ENCODE results near the gene SLC16A10. TPM values are rescaled to one million over a fixed set of nuclear protein-coding genes. Genes with fewer than 3 reads are reported as not detected.
"Not testable (repeated sequence)": the region's sequence is repeated elsewhere in the genome, so short reads cannot be mapped to it uniquely, and the experiment has no call there.

Gene SLC16A10
- total RNA-seq, 3 donors from 2014 or later, result 4.1 to 6.0 (median 5.8) TPM

- ATAC-seq, result no peak
- H3K4me1 Mint-ChIP-seq (ENCODE audit: low read depth), result peaks cover 19% of the 10 kb centered on the region
- H3K4me3 Mint-ChIP-seq, result no peak overlapping the region
- H3K27me3 Mint-ChIP-seq (ENCODE audit: low read depth), result no peaks in the 10 kb centered on the region
- no peak for DNase-seq
- H3K9me3 Mint-ChIP-seq, result no peaks in the 10 kb centered on the region
- H3K36me3 Mint-ChIP-seq (ENCODE audit: insufficient read depth), result peaks cover 3% of the 10 kb centered on the region
These were observed 112.6 kb downstream of the SLC16A10 start for GRCh38 chr6:111199935-111200334.

DNA sequence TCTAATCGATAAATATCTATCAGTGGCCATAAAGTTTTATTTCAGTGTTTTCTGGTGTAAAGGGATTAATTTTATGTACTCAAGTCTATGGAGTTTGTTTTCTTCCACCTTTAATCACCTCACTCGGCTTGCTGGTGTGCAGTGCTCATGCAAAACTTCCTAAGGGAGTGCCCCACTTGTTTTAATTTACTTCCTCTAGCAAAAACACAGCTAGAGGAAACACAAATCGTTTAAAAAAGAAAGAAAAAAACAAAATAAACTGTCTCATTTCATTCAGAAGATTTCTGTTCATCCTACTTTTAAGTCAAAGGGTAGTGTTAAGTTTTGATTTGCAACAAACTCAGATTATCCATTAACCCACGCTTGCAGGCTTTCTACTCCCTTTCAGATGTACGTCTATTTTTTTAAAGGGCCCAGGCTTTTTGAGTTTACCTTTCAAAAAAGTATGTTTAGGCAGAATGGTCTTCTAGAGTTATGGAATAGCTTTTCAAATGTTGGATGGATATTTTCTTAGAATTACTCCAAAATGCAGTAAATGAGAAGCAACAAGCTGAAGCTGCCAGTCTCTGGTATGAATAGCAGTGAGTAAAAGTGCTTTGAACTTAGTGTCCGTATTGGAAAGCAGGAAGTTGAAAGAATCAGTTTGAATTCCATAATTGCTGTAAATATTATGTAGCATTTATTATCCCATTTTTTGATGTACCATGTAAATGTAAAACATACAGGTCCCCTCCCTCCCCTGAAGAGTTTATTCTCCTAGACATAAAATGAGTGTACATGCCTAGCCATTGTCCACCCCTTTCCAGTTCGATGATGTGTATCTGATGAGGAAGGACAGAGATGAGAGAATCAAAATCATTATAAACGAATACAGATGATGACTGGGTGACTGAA, 113.3 kb downstream of the SLC16A10 start:
- peaks cover 19% of the 10 kb centered on the region for H3K4me1 Mint-ChIP-seq (ENCODE audit: low read depth)
- ATAC-seq (no peak), DNase-seq (no peak)
- no peaks in the 10 kb centered on the region for H3K9me3 Mint-ChIP-seq
- H3K4me3 Mint-ChIP-seq, result no peak overlapping the region
- H3K27me3 Mint-ChIP-seq (ENCODE audit: low read depth), result no peaks in the 10 kb centered on the region
- H3K36me3 Mint-ChIP-seq (ENCODE audit: insufficient read depth), result peaks cover 3% of the 10 kb centered on the region

GRCh38 chr6:111201244-111201554, 113.9 kb downstream of the SLC16A10 start:
- H3K9me3 Mint-ChIP-seq, result no peaks in the 10 kb centered on the region
- no peak overlapping the region for H3K4me3 Mint-ChIP-seq
- ATAC-seq (no peak), DNase-seq (no peak)
- H3K36me3 Mint-ChIP-seq (ENCODE audit: insufficient read depth), result peaks cover 3% of the 10 kb centered on the region
- H3K27me3 Mint-ChIP-seq (ENCODE audit: low read depth), result no peaks in the 10 kb centered on the region
- peaks cover 19% of the 10 kb centered on the region for H3K4me1 Mint-ChIP-seq (ENCODE audit: low read depth)

DNA sequence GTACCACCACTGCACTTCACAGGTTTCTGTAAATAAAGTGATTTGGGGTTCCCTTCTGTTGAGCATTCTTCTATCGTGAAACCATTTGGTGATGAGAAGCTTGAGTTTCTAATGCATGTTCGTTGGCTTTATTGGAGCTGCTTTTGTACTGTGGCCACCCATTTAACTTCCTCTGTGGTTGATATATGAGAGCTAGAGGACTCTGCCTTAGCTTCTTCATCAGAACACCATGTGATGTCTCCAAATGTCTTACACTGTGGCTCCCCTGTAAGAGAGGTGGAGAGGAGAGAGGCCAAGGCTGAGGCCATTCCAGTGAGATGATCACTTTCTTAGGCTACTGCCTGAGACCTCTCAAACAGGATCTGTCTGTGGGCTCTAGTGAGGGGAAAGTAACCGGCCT, 114.5 kb downstream of the SLC16A10 start:
- Mint-ChIP-seq H3K4me3 (no peak overlapping the region), H3K4me1 (ENCODE audit: low read depth) (peaks cover 19% of the 10 kb centered on the region), H3K36me3 (ENCODE audit: insufficient read depth) (peaks cover 2% of the 10 kb centered on the region), H3K27me3 (ENCODE audit: low read depth) (no peaks in the 10 kb centered on the region), H3K9me3 (no peaks in the 10 kb centered on the region)
- ATAC-seq, result no peak
- no peak for DNase-seq

GRCh38 chr6:111203539-111203938, 116.2 kb downstream of the SLC16A10 start:
- not testable (repeated sequence) for H3K9me3 Mint-ChIP-seq; DNase-seq; ATAC-seq; H3K4me3 Mint-ChIP-seq; H3K36me3 Mint-ChIP-seq (ENCODE audit: insufficient read depth); H3K27me3 Mint-ChIP-seq (ENCODE audit: low read depth)
- H3K4me1 Mint-ChIP-seq (ENCODE audit: low read depth), result peaks cover 19% of the 10 kb centered on the region

DNA sequence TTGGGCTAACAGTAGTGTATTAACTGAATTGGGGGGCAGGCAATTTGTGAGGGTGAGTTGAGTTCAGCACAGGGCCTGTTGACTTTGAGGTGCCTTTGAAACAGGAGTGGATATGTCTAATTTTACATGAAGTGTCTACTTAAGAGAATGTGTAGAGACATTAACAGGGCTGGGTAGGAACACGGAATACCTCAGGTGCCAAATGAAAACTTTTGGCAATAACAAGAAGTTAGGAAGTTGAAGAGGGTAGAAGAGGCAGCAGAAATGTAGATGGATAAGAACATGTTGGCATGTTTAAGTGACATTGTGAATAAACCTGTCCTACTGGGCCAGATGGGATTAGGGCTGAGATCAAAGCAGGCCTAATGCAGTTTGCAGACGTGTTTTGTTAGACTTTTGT, 117.0 kb downstream of the SLC16A10 start:
- Mint-ChIP-seq H3K36me3 (ENCODE audit: insufficient read depth) (no peaks in the 10 kb centered on the region), H3K4me1 (ENCODE audit: low read depth) (peaks cover 19% of the 10 kb centered on the region), H3K9me3 (no peaks in the 10 kb centered on the region), H3K4me3 (no peak overlapping the region), H3K27me3 (ENCODE audit: low read depth) (no peaks in the 10 kb centered on the region)
- ATAC-seq (no peak), DNase-seq (no peak)

- no peak for DNase-seq
- Mint-ChIP-seq H3K36me3 (ENCODE audit: insufficient read depth) (no peaks in the 10 kb centered on the region), H3K9me3 (no peaks in the 10 kb centered on the region), H3K27me3 (ENCODE audit: low read depth) (no peaks in the 10 kb centered on the region), H3K4me1 (ENCODE audit: low read depth) (peaks cover 18% of the 10 kb centered on the region), H3K4me3 (no peak overlapping the region)
- ATAC-seq, result no peak
These were observed 117.6 kb downstream of the SLC16A10 start for GRCh38 chr6:111204881-111205280.

GRCh38 chr6:111205502-111205901, 118.2 kb downstream of the SLC16A10 start:
- ATAC-seq, result no peak
- no peaks in the 10 kb centered on the region for H3K9me3 Mint-ChIP-seq
- no peak overlapping the region for H3K4me3 Mint-ChIP-seq
- peaks cover 12% of the 10 kb centered on the region for H3K4me1 Mint-ChIP-seq (ENCODE audit: low read depth)
- H3K27me3 Mint-ChIP-seq (ENCODE audit: low read depth), result no peaks in the 10 kb centered on the region
- peaks cover 2% of the 10 kb centered on the region for H3K36me3 Mint-ChIP-seq (ENCODE audit: insufficient read depth)
- DNase-seq, result no peak

DNA sequence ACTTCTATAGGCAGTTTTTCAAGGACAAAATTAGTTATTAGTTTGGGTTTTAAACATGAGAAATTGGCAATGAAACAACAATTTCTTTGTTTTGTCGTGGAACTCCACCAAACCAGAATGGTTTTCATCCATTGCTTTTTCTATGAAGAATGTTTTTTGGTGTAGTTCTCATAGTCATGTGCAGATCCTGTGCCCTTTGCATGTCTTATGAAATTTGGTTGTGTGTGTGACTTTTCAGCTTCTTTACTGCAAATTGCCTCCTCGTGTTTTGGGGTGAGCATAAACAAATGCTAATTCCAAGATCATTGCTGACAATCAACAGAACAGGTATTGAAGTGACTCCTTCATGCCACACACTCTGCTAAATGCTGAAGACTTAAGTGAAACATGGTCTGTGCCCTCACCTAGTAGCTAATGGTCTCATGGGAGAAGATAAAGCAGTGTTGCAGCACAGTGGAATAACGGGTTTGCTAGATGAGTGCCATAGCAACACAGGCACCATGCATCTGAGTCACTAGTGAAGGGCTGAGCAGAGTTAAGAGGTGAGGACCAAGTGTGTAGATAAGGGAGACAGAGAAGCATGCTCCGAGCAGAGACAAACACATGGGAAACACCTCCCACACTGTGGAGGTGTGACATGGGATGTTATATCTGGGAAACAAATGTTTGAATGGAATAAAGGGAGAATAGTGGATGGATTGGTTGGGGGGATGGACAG, 120.0 kb downstream of the SLC16A10 start:
- H3K27me3 Mint-ChIP-seq (ENCODE audit: low read depth), result no peaks in the 10 kb centered on the region
- no peaks in the 10 kb centered on the region for H3K9me3 Mint-ChIP-seq
- no peak for DNase-seq
- ATAC-seq, result no peak
- H3K36me3 Mint-ChIP-seq (ENCODE audit: insufficient read depth), result peaks cover 2% of the 10 kb centered on the region
- no peaks in the 10 kb centered on the region for H3K4me1 Mint-ChIP-seq (ENCODE audit: low read depth)
- H3K4me3 Mint-ChIP-seq, result no peak overlapping the region

- H3K27me3 Mint-ChIP-seq (ENCODE audit: low read depth), result no peaks in the 10 kb centered on the region
- H3K36me3 Mint-ChIP-seq (ENCODE audit: insufficient read depth), result peaks cover 2% of the 10 kb centered on the region
- no peaks in the 10 kb centered on the region for H3K4me1 Mint-ChIP-seq (ENCODE audit: low read depth)
These were observed 121.6 kb downstream of the SLC16A10 start for GRCh38 chr6:111208933-111209332.

DNA sequence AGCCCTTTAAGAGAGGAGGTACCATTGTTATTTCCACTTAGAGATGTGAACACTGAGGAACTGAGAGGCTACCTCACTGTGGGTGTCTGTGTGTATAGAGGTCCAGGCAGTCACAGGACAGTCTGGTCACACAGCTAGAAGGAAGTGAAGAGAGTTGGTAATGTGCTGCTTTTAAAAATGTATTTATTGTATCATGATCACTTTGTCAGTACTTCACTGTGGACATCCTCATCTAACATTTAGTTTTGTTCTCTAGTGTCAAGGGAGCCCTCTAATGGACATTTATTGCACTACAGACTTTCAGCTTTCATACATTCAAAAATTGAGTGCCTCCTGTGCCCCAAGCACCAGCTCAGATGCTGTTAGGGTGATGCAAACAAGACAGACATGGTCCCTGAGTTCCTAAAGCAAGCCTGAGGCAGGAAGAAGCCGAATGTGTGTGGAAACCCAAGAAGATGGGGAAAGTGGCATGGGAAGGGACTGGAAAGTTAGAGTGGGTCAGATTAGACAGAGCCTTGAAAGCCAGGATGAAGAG, 123.0 kb downstream of the SLC16A10 start:
- no peak for DNase-seq
- H3K27me3 Mint-ChIP-seq (ENCODE audit: low read depth), result no peaks in the 10 kb centered on the region
- no peaks in the 10 kb centered on the region for H3K9me3 Mint-ChIP-seq
- no peaks in the 10 kb centered on the region for H3K4me1 Mint-ChIP-seq (ENCODE audit: low read depth)
- H3K36me3 Mint-ChIP-seq (ENCODE audit: insufficient read depth), result peaks cover 2% of the 10 kb centered on the region
- ATAC-seq, result peak in 1 of 2 donors; percentile 54
- no peak overlapping the region for H3K4me3 Mint-ChIP-seq

More at GRCh38 chr6:111208933-111209332, 121.6 kb downstream of the SLC16A10 start:
- ATAC-seq (no peak), DNase-seq (no peak)
- Mint-ChIP-seq H3K9me3 (no peaks in the 10 kb centered on the region), H3K4me3 (no peak overlapping the region)

DNA sequence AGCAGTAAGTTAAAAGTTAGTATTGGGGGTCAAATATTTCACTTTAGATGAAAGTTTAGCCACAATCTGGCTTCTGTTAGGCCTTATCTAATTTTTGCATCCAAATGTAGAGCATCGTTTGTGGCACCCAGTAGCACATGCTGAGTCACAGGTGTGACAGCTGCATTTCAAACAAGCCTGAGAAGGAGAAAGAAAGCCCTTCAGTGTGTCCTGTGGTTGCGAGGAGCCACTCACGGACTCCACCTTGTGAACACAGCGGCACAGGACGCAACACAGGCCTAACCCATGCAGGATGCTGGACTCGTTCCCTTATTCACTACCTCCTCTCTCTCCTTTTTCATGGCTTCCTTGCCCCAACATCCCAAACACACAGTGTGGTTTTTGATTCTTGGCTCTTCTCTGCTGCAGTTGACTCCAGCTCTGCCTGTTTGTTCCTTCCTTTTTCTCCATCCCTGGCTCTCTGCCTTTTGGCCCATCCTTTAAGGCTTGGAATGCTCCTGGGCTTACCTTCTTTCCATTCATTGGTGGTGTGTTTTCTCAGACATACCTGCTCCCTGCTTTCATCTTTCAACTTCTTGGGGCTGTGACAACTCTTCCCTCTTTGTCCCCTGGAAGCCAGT, 124.2 kb downstream of the SLC16A10 start:
- Mint-ChIP-seq H3K4me3 (no peak overlapping the region), H3K36me3 (ENCODE audit: insufficient read depth) (peaks cover 2% of the 10 kb centered on the region), H3K9me3 (no peaks in the 10 kb centered on the region), H3K27me3 (ENCODE audit: low read depth) (no peaks in the 10 kb centered on the region), H3K4me1 (ENCODE audit: low read depth) (no peaks in the 10 kb centered on the region)
- ATAC-seq, result no peak
- no peak for DNase-seq

GRCh38 chr6:111212625-111213024, 125.3 kb downstream of the SLC16A10 start:
- ATAC-seq (no peak), DNase-seq (no peak)
- peaks cover 2% of the 10 kb centered on the region for H3K36me3 Mint-ChIP-seq (ENCODE audit: insufficient read depth)
- H3K4me1 Mint-ChIP-seq (ENCODE audit: low read depth), result no peaks in the 10 kb centered on the region
- H3K4me3 Mint-ChIP-seq, result no peak overlapping the region
- H3K9me3 Mint-ChIP-seq, result no peaks in the 10 kb centered on the region
- H3K27me3 Mint-ChIP-seq (ENCODE audit: low read depth), result no peaks in the 10 kb centered on the region

- DNase-seq (no peak), ATAC-seq (no peak)
- no peak overlapping the region for H3K4me3 Mint-ChIP-seq
- no peaks in the 10 kb centered on the region for H3K9me3 Mint-ChIP-seq
- H3K27me3 Mint-ChIP-seq (ENCODE audit: low read depth), result peaks cover 2% of the 10 kb centered on the region
- H3K4me1 Mint-ChIP-seq (ENCODE audit: low read depth), result no peaks in the 10 kb centered on the region
- H3K36me3 Mint-ChIP-seq (ENCODE audit: insufficient read depth), result peaks cover 2% of the 10 kb centered on the region
These were observed 127.8 kb downstream of the SLC16A10 start for GRCh38 chr6:111215131-111215530.
